ENCODE results near the gene MTSS2.

- no peak for TF ChIP-seq CTCF (conservative IDR thresholded peaks at IDR 0.05)
- no peak for TF ChIP-seq EZH2 (IDR thresholded peaks at IDR 0.05; ENCODE audit: low read depth)
These were observed 22.8 kb downstream of the MTSS2 start for GRCh38 chr16:70662991-70663523.

All from PC-9 (cell line).